GM03348 (cell line): ENCODE measurements around the gene CNOT8.
"Not testable (repeated sequence)": the region's sequence is repeated elsewhere in the genome, so short reads cannot be mapped to it uniquely, and the experiment has no call there.

ENCODE experiments used
- DNase-seq: peaks from one replicate; pipeline ENCODE4 v3.0.0; 2012; ENCODE audit warnings: low spot score

Gene CNOT8

DNA sequence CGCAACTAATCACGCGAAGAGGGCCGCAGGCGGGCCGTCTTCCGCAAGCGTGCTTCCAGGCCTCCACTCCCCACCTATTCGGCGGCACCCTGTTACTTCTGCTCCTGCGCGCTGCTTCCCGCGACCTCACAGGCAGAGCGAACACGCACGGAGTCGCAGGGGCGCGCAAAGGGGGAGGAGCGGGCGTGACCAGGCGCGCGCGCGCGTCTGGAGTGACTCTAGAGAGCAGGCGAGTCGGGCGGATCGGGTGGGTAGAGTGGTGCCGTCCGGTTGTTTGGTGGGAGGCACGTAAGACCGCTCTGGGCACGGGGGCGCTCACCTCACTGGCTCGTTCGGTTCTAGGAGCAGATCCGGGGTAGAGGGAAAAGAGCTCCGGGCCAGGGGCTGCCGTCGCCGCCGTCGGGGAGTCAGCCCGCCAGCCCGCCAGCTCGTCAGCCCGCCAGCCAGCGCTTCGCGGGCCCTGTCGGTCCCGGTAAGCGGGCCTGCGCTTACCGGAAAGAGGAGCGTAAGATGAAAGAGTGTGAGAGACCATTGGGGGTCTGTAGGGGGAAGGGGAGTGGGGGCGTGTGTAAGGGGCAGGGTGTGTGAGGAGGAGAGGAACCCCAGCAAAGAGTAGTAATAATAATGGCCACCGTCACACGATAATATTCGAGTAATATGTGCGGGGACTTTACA, at the start of gene CNOT8:
TSS of gene CNOT8 (plus strand) at position 331 of the 675 bp plus-strand sequence. CDS start 4,652 bp downstream, outside the sequence.
- DNase-seq: peak; percentile 95

DNA sequence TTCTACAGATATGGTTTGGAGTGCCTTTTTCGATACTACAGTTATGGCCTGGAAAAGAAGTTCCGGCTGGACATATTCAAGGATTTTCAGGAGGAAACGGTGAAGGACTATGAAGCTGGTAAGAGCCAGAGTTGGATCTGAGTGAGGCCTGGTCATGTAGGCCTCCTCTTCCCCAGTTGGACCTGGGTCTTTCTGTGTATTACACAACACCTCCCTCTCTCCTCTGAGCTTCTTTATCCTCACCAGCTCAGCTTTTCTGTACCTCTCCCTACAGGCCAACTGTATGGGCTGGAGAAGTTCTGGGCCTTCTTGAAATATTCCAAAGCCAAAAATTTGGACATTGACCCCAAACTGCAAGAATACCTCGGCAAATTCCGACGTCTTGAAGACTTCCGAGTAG, 47.2 kb upstream of the CNOT8 start:
- DNase-seq: no peak

DNA sequence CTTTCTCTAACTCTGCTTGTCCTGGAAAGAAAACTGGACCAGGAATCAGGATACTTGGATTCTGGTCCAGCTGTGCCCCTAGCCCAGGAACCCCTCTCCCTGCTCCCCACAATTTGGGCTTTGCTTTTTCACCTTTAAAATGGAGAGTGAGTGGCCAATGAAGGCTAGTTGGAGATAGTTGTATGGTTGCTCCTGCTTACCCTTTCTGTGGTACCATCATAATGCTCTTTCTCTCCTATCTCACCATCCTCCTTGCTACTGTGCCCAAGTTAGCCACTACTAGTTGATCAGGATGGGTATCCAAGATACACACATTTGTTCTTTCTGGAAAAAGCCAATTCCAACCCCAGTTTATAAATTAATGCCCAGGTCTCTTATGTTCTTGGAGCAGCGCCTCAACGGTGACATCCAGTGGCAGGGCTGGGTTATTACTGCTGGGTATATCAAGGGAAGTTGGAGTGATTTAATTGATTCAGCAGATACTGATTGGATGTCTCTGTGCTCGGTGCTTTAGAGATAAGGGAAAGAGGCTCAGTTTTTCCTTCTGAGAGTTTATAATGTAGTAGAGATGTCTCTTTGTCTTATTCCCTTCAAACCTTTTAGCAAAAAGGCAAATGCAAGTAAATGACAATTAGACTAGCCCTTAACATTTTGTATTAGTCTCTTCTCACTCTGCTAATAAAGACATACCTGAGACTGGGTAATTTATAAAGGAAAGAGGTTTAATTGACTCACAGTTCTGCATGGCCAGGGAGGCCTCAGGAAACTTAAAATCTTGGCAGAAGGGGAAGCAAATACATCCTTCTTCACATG, 46.6 kb upstream of the CNOT8 start:
- DNase-seq: peak; percentile 76

DNA sequence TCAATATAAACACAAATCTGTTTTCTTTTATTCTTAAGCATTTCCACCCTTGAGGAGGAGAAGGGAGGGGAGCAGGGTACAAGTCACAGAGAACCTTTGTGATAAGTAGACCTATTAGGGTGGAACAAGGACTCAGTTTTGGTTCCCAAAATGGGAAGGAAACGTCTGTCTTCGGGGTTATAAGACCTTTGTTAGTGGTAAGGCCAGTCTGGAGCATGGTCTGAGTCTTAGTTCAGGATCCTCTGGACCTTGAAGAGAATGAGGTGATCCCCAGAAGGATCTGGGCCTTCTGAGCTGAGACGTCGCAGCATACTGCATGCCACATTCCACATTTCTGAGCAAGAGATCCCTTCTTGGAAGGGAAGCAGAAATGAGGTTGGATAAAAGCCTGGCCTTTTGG, 45.3 kb upstream of the CNOT8 start:
- no peak for DNase-seq

DNA sequence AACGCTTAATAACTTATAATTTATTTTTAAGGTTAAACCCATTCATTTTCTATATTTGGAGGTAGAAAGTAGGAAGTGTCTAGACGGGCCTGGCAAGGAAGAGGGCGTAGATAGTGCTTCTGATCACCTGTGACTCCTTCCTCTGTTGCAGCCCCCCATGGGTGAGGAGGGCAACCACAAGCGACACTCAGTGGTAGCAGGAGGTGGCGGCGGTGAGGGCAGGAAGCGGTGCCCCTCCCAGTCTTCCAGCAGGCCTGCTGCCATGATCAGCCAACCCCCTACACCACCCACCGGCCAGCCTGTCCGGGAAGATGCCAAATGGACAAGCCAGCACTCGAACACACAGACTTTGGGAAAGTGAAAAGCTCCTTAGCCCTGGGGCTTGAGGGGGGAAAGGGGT, 44.7 kb upstream of the CNOT8 start:
- DNase-seq: no peak

DNA sequence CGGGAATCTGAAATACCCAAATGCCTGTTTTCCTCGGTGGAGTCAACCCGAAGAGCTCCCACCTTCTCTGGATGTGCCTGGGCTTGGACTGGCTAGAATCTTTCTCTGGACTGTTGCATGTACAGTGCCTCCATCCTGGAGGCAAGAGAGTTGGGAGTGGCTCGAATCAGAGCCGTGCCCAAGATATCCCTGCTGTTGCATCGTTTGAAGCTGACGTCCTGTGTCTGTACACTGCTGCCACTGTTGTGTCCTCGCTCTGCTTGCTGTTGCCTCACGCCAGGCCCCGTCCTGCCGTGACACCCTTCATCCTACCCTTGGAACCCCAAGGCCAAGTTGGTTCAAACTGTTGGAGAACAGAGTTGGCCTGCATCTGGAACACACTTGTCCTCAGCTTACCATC, 43.4 kb upstream of the CNOT8 start:
- DNase-seq: no peak

DNA sequence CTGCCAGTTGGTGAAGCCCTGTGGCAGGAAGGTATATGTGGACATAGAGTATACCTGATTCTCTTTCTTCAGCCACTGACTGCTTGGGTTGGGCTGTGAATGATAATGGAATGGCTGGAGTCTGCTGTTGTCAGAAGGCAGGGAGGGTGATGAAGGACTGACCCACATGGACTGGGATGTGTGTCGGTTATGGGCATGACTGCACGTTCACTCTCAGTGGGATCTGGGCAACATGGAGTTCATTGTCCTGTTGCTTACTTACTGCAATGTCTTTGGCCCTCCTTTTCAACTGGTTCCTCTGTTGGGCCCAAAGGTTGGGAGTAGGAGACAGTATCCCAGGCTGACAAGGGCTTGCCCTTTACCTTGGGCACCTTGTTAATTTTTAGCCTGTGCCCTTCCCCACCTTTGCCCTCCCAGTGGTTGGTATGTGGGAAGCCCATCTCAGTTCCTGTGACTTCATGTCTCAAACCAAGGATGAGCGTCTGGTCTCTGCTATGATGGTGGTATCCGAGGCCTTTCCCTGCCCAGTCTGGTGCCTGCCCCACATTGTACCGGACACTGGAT, 42.7 kb upstream of the CNOT8 start:
- DNase-seq: no peak

DNA sequence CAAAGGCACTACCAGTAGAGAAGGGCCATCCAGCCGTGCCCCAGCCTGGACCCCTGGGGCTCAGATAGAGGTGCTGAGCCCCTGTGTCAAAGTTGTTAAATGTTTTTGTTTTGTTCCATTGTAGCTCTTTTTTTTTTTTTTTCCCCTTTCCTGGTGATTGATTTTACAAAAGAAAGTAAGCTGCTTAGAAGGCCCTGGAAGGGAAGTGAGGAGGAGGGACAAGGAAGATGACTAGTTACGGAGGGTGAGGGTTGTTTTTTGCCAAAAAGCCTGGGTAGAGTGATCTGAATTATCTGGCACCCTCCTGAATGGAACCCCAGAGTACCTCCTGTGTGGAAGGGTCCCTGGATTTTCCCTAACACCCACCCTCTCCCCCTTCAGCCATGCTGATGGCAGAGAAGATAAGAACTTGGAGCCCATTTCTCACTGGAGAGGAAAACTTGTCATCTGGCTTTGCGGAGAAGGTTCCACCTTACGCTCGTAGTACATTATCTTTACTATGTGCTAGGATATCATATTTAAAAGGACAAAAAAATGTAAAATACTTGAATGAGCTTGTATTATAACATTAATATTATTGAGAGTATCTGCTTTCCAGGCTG, 41.4 kb upstream of the CNOT8 start:
- DNase-seq: no peak

DNA sequence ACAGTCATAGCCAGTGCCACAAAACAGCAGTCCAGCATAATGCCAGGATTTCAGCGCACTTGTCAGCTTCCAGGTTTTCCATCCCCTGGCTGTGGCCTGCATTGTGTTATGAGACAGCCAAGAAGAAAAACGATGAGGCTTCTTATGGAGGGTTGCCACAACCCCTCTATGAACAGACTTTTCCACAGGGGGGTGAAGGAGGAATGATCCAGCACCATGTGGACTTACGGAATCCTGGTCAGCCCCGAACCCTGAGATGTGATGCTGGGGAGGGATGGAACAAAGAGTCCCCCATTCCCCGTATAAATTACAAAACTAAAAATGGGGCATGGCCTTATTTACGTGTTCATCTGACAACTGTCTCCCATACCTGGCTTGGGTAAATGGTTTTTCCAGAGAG, 40.6 kb upstream of the CNOT8 start:
- no peak for DNase-seq

DNA sequence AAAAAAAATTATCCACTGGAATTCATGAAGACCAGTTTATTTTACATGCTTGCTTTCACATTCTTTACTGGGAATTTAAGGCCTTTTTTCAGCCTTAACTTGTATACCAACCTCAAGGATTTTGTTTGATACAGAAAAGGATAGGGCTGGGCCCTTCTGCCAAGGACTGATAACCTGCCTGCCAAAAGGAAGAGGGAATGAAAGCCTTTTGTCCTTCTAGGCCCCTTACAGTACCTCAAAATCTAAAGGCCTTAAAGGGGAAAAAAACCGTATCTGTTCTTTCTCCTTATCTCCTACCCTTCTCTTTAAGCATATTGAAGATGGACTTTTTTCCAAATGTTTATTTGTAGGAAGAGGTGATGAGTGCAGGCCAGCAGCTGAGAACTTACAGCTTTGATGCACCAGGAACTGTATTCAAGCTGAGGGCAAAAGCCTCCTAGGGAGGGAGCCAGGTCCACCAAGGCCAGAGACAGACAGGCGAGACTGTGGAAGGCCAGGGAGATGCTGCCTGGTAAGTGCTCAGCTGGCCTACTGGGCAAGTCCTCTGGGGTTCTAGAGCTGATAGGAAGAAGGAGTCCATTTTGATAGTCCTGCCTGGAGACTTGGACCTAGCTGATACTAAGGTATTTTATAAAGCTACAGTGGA, 39.8 kb upstream of the CNOT8 start:
- no peak for DNase-seq

DNA sequence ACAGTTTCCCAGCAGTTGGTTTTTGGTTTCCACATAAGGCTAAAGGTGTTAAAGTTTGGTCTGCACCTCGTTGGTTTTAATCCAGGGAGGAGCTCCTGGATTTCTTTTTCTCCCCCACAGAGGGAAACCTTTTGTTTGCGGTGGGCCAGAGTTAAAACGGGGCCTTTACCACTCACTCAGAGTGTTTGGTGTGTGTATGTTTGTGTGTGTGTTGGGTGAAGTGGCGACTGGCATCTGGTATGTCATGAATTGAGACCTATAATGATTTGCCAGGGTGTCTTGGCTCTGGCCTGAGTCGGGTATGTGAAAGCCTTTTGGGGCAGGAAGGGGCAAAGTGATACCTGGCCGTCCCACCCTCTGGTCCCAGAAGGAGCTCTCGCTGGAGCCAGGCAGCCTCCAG, 38.9 kb upstream of the CNOT8 start:
- DNase-seq: no peak

DNA sequence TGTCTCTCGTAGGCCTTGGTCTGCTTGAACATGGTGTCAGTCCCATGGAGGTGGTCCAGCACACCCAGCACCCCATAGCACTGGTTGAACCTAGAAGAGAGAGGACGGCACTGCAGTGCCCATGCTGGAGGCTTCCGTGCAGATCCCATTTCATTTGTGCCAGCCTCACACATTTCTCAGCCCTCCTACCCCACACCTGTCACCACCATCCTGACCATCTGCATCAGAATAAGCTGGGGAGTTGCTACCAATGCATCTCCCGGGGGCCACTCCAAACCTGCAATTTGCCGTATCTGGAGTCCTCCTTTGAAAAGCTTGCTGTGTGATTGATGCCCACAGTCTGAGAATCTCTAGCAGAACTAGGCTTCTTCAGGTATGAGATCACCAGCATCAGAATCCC, 38.0 kb upstream of the CNOT8 start:
- no peak for DNase-seq

DNA sequence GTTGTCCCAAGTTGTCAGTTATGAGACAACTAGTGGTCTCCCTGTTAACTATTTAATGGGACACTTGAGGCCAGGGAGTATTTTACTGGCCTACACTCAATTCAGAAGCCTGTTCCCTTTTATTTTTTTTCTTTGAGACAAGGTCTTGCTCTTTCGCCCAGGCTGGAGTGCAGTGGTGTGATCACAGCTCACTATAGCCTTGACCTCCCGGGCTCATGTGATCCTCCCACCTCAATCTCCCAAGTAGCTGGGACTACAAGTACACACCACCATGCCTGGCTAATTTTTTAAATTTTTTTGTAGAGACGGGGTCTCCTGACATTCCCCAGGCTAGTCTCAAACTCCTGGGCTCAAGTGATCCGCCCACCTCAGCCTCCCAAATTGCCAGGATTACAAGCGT, 35.5 kb upstream of the CNOT8 start:
- not testable (repeated sequence) for DNase-seq

DNA sequence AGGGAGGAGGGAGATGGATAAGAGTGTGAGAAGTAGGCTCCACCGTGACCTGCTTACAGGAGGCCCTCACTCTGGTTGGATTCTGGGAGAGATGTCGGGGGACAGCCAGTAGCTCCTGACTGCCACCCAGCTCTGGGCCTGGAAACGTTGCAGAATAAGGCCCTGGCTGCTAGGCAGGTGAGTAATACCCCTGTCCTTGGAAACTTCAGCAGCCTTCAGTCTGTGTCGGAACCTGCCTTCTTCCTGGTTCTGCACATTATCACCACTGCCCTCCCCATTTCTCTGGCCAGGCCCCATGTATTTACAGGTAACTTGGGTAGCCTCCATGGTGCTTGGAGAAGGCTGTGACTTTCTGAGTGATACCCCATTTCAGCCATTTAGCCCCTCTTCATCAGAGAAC, 34.8 kb upstream of the CNOT8 start:
- DNase-seq: no peak

DNA sequence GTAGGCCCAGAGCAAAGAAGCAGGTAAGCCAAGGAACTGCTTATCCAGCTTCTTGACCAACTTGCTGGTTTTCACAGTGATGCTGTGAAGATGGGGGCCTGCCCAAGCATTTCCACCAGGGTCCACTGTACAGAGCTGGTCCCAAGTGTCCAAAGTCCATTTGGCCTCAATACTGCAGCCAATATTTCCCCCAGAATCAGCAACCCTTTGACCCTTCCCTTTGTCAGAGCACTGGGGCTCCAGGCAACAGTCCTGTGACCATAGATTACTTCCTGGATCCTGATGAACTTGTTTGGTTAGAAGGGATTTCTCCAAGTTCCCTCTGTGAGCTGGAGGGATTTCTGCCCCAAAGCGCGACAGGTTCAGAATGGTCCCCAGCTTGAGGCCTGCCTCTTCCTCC, 34.4 kb upstream of the CNOT8 start:
- DNase-seq: no peak

DNA sequence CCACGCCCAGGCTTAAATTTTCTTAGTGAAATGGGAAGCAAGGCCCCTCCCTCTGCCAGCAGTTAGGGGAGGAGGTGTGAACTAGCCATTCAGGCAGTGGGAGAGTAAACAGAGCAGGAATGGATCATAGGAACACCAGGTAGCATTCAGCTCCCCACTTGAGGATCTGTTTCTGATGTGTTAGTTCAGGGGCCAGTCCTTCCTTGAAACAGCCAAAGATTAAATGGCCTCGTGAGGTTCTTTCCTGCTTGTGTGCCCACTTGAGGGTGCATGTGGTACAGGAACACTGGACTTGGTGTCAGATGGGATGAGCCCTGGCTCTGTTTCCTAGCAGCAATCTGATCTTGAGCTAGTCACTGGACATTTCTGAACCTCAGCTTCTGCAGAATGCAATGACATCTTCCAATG, 29.2 kb upstream of the CNOT8 start:
- no peak for DNase-seq

DNA sequence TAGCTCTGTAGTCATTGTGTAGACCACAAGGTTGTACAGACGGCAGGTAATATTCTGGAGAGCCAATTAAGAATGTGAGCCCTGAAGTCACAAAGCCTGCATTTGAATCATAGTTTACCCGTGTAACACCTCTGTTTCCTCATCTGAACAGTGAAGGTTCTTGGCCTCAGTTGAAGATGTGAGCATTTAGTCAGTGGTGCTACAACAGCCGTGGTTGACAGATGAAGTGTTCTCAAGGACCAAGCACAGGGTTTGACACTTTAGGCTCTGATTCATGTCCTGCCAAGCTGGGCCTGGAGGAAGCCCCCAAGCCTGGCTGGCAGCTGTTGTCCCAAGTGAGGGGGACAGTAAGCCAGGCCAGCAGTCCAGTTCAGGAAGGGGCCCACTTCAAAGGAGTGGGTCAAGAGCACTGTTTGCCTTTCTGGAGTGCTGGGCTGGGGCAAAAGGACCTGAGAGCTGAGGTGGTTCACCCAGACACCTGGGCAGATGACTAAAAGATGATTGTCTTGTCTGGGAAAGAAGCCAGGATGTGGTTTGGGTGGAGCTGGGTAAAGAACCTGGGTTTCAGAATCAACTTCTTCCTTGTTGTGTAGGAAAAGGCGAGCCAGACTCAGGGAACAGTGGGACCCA, 28.7 kb upstream of the CNOT8 start:
- no peak for DNase-seq

DNA sequence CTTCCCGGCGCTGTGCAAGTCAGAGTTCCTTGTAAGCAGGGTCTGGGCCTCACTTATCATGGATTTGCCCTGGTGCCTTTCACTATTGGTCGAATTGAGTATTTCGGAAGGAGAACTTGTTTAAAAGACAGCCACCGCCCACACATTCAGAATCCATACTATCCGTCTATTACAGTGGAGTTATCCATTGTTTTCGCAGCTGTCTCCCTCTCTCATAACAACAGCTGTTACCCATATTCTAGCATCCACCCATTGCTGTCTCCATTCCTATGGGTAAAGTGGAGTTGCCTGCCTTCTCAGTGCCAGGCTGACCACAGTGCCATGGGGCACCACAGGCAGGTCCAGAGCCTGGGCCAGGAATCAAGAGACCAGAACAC, 28.2 kb upstream of the CNOT8 start:
- no peak for DNase-seq

DNA sequence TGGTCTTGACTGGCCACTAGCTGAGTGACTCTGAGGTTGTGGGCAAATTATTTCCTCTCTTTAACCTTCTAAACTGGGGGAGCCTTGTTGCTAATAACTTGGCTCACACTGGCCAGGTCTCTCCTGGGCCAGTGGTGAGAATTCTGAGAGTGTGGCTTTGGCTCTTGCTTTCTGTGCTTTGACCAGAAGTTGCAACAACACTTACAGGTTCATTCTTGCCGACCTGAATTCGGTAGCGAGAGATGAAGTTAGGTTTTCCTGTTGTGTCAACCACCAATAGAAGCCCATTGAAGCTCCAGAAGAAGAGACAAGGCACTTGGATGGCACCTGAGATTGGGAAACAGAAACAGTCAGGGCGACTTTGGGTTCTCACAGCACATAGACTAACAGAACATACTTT, 27.8 kb upstream of the CNOT8 start:
- no peak for DNase-seq

DNA sequence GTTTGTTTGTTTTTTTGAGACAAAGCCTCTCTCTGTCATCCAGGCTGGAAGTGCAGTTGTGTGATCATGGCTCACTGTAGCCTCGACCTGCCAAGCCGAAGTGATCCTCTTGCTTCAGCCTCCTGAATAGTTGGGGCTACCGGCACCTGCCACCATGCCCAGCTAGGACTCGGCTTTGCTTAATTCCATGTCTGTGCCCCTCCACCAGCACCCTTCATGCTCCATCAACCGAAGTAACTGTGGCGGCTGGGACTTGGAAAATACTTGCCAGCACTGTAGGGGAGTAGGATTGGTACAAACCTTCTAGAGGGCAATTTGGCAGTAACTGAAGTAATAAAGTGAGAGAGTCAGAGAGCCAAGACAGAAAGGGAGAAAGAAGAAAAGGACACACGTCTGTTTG, 27.0 kb upstream of the CNOT8 start:
- DNase-seq: no peak

DNA sequence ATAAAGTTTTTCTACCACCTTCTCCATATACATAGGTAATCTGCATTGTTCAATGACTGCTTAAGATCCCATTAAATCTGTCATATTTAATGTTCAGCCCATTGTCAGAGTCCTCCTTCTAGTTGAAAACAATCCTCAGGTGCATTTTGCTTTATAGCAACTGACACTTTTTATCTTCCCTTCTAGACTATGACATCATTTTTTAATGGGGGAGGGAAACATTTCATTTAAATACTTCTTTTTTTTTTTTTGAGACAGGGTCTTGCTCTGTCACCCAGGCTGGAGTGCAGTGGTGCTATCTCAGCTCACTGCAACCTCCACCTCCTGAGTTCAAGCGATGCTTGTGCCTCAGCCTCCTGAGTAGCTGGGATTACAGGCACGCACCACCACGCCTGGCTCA, 25.6 kb upstream of the CNOT8 start:
- DNase-seq: not testable (repeated sequence)

DNA sequence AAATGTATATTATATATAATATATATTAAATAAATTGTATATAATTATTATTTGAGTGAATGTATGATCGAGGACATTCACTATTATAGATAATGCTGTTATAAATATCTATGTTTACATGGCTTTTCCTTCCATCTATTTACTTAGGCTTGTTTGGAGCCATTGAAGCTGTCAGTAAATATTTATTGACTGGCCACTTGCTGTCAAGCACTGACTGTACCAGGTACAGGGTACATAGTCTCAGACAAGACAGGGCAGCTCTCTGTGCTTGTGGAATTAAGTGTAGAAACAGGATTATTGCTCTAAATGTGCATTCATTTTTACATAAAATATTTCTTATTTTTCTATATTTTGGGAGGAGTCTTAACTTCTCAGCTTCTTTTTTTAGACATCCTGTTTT, 24.4 kb upstream of the CNOT8 start:
- no peak for DNase-seq
